ENCODE results near the gene SNAPIN.
A peak's percentile ranks its signal among the peaks of the same experiment; 100 is the strongest.

Gene SNAPIN

DNA sequence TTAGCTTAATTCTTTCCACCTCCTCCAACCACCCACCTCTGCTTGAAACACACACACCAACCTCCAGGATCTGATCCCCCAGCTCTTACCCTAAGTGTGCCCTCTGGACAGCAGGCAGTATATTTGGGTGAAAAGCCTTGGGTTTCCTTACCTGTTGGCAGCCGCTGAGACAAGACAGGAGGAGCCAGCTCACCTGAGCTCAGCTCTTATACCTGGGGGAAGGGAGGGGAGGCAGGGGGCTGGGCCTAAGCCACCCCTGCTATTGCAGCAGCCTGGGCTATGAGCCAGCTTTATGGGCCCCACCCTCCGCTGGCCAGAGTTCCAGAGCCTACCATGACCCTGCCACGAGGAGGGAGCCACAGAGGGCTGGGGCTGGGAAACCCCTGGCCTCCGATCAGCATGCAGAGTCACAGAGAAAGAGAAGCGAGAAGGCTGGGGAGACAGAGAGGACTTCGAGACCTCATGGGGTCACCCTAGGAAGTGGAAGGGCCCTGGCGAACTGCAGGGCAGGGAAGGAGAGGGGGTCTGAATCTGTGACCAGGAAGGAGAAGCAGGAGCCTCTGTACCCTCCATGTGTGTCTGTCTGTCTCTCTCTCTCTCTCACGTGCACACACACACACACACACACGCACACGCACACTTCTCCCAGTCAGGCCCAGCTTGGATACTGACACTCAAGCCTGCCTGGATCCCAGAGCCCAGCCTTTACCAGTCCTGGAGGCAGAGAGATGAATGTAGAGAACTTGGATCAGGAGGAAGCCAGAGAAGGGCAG lies 42.2 kb upstream of the SNAPIN start, which contains the start of gene S100A14:
Gene S100A14 (minus strand): TSS at position 182 of the 773 bp plus-strand sequence. CDS start 467 bp downstream, outside the sequence.
- Histone ChIP-seq H3K4me1 (ENCODE audit: insufficient read depth, low read length) (peaks cover 20% of the 10 kb centered on the region; the same call in 1 of the 2 replicates), H3K9me3 (ENCODE audit: control insufficient read depth, insufficient read depth, low read length) (no peaks in the 10 kb centered on the region), H3K36me3 (ENCODE audit: insufficient read depth, low read length) (no peaks in the 10 kb centered on the region; the same call in 1 of the 2 replicates), H3K9ac (ENCODE audit: low read depth, low read length) (no peak within 1 kb of the TSS)

GRCh38 chr1:153616917-153617311 lies 41.6 kb upstream of the SNAPIN start:
- Histone ChIP-seq H3K9ac (ENCODE audit: low read depth, low read length) (no peak overlapping the region), H3K9me3 (ENCODE audit: control insufficient read depth, insufficient read depth, low read length) (no peaks in the 10 kb centered on the region), H3K36me3 (ENCODE audit: insufficient read depth, low read length) (no peaks in the 10 kb centered on the region; the same call in 1 of the 2 replicates), H3K4me1 (ENCODE audit: insufficient read depth, low read length) (peaks cover 15% of the 10 kb centered on the region; the same call in 1 of the 2 replicates)

DNA sequence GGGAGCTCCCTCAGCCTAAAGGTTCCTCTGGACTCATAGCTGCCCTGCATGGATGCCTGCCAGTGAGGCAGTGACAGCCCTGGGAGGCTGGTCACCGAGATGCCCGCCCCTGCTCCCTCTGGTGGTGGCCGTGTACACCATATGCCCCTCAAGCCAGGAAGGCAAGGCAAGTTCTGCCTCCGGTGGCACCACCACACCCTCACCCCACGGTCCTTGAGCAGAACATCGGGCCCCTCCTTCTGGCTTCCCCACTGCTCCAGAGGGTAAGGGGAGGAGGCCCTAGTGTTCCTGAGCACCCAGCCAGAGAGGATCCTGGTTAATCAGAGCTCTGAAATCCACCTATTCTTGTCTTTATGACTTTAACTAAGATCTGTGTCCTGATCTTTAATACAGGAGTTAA lies 40.8 kb upstream of the SNAPIN start:
- Histone ChIP-seq H3K9ac (ENCODE audit: low read depth, low read length) (no peak overlapping the region), H3K4me1 (ENCODE audit: insufficient read depth, low read length) (peaks cover 15% of the 10 kb centered on the region; the same call in 1 of the 2 replicates), H3K36me3 (ENCODE audit: insufficient read depth, low read length) (no peaks in the 10 kb centered on the region; the same call in none of the 2 replicates), H3K9me3 (ENCODE audit: control insufficient read depth, insufficient read depth, low read length) (no peaks in the 10 kb centered on the region)

DNA sequence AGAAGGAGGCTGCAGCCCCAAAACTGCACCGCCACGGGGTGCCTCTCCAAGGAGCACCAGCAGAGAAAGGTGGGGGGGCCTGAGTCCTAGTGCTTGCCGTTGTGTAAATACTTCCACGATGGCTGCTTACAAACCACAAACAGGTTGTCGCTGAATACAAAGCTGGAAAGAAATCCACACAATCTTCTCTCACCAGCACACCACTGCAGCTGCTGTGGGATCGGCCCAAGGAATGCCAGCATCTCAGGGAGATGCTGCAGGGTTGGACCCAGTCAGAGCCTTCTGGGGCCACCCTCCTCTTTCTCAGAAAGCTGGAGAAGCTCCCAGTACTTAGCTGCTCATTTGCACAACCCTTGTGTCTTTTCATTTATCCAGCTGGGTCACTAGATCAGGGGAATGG lies 39.3 kb upstream of the SNAPIN start:
- H3K36me3 ChIP-seq (ENCODE audit: insufficient read depth, low read length) = no peaks in the 10 kb centered on the region; the same call in none of the 2 replicates
- H3K4me1 ChIP-seq (ENCODE audit: insufficient read depth, low read length) = peaks cover 18% of the 10 kb centered on the region
- no peaks in the 10 kb centered on the region for H3K9me3 ChIP-seq (ENCODE audit: control insufficient read depth, insufficient read depth, low read length)
- H3K9ac ChIP-seq (ENCODE audit: low read depth, low read length) = no peak overlapping the region

- Histone ChIP-seq H3K9me3 (ENCODE audit: control insufficient read depth, insufficient read depth, low read length) (no peaks in the 10 kb centered on the region), H3K9ac (ENCODE audit: low read depth, low read length) (no peak overlapping the region), H3K36me3 (ENCODE audit: insufficient read depth, low read length) (no peaks in the 10 kb centered on the region; the same call in none of the 2 replicates), H3K4me1 (ENCODE audit: insufficient read depth, low read length) (peaks cover 21% of the 10 kb centered on the region)
Measured at GRCh38 chr1:153623101-153623500, 35.4 kb upstream of the SNAPIN start.

- no peaks in the 10 kb centered on the region; the same call in 1 of the 2 replicates for H3K36me3 ChIP-seq (ENCODE audit: insufficient read depth, low read length)
- H3K4me1 ChIP-seq (ENCODE audit: insufficient read depth, low read length) = peaks cover 30% of the 10 kb centered on the region
- H3K9ac ChIP-seq (ENCODE audit: low read depth, low read length) = no peak overlapping the region
- H3K9me3 ChIP-seq (ENCODE audit: control insufficient read depth, insufficient read depth, low read length) = no peaks in the 10 kb centered on the region
Measured at GRCh38 chr1:153624965-153625611, 33.4 kb upstream of the SNAPIN start.

DNA sequence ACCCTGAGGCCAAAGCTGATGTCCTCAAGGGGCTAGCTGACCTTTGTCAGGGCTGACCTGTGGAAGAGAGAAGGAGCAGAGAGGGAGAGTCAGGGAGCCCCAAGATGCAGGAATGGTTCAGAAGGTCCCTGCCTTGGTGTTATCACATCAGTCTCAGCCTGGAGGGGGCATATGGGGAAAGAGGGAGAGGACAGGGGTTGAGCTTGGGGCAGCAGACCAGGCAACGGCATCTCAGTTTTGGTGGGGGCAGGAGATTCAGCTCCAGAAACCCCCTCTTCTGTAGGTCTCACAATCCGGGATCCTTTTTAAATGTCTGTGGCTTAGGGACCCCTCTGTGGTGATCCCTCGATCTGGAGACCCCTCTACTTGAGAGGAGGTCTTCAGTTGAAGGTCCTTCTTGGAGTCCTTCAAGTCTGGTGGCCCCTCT lies 32.0 kb upstream of the SNAPIN start:
- peak overlapping the region; percentile 56 for H3K9ac ChIP-seq (ENCODE audit: low read depth, low read length)

GRCh38 chr1:153626904-153627714 lies 31.4 kb upstream of the SNAPIN start, which contains the start of gene S100A13:
Gene S100A13 (minus strand): TSS chr1:153627505. CDS start chr1:153626472, 1,033 bp downstream.
- no peaks in the 10 kb centered on the region for H3K9me3 ChIP-seq (ENCODE audit: control insufficient read depth, insufficient read depth, low read length)
- H3K9ac ChIP-seq (ENCODE audit: low read depth, low read length) = peak within 1 kb of the TSS; percentile 56
- no peaks in the 10 kb centered on the region; the same call in 1 of the 2 replicates for H3K36me3 ChIP-seq (ENCODE audit: insufficient read depth, low read length)
- peaks cover 30% of the 10 kb centered on the region for H3K4me1 ChIP-seq (ENCODE audit: insufficient read depth, low read length)

More for the DNA sequence above, 32.0 kb upstream of the SNAPIN start:
- Histone ChIP-seq H3K9me3 (ENCODE audit: control insufficient read depth, insufficient read depth, low read length) (no peaks in the 10 kb centered on the region), H3K4me1 (ENCODE audit: insufficient read depth, low read length) (peaks cover 30% of the 10 kb centered on the region), H3K36me3 (ENCODE audit: insufficient read depth, low read length) (no peaks in the 10 kb centered on the region; the same call in 1 of the 2 replicates)

GRCh38 chr1:153627715-153628626 lies 30.5 kb upstream of the SNAPIN start, which contains the start of gene S100A1:
Gene S100A1 (plus strand): TSS chr1:153628434. CDS start chr1:153630522, 2,088 bp downstream.
- Histone ChIP-seq H3K36me3 (ENCODE audit: insufficient read depth, low read length) (no peaks in the 10 kb centered on the region), H3K9me3 (ENCODE audit: control insufficient read depth, insufficient read depth, low read length) (no peaks in the 10 kb centered on the region), H3K4me1 (ENCODE audit: insufficient read depth, low read length) (peaks cover 30% of the 10 kb centered on the region), H3K9ac (ENCODE audit: low read depth, low read length) (peak within 1 kb of the TSS; percentile 56)

- Histone ChIP-seq H3K4me1 (ENCODE audit: insufficient read depth, low read length) (peaks cover 26% of the 10 kb centered on the region), H3K36me3 (ENCODE audit: insufficient read depth, low read length) (no peaks in the 10 kb centered on the region), H3K9ac (ENCODE audit: low read depth, low read length) (no peak overlapping the region), H3K9me3 (ENCODE audit: control insufficient read depth, insufficient read depth, low read length) (no peaks in the 10 kb centered on the region)
Measured at GRCh38 chr1:153628638-153629342, 29.7 kb upstream of the SNAPIN start.

- H3K4me1 ChIP-seq (ENCODE audit: insufficient read depth, low read length) = peaks cover 21% of the 10 kb centered on the region; the same call in 1 of the 2 replicates
- H3K36me3 ChIP-seq (ENCODE audit: insufficient read depth, low read length) = no peaks in the 10 kb centered on the region
- H3K9ac ChIP-seq (ENCODE audit: low read depth, low read length) = no peak overlapping the region
- H3K9me3 ChIP-seq (ENCODE audit: control insufficient read depth, insufficient read depth, low read length) = no peaks in the 10 kb centered on the region
Measured at GRCh38 chr1:153629343-153629665, 29.2 kb upstream of the SNAPIN start.

GRCh38 chr1:153629971-153630370 lies 28.5 kb upstream of the SNAPIN start:
- H3K4me1 ChIP-seq (ENCODE audit: insufficient read depth, low read length) = peaks cover 21% of the 10 kb centered on the region; the same call in 1 of the 2 replicates
- no peaks in the 10 kb centered on the region for H3K9me3 ChIP-seq (ENCODE audit: control insufficient read depth, insufficient read depth, low read length)
- H3K36me3 ChIP-seq (ENCODE audit: insufficient read depth, low read length) = no peaks in the 10 kb centered on the region
- no peak overlapping the region for H3K9ac ChIP-seq (ENCODE audit: low read depth, low read length)

GRCh38 chr1:153630384-153630783 lies 28.1 kb upstream of the SNAPIN start:
- Histone ChIP-seq H3K4me1 (ENCODE audit: insufficient read depth, low read length) (peaks cover 21% of the 10 kb centered on the region; the same call in 1 of the 2 replicates), H3K36me3 (ENCODE audit: insufficient read depth, low read length) (no peaks in the 10 kb centered on the region), H3K9me3 (ENCODE audit: control insufficient read depth, insufficient read depth, low read length) (no peaks in the 10 kb centered on the region), H3K9ac (ENCODE audit: low read depth, low read length) (no peak overlapping the region)

All from ES-I3 (cell line).